ENCODE measurements around the gene VRK1.

Gene VRK1

DNA sequence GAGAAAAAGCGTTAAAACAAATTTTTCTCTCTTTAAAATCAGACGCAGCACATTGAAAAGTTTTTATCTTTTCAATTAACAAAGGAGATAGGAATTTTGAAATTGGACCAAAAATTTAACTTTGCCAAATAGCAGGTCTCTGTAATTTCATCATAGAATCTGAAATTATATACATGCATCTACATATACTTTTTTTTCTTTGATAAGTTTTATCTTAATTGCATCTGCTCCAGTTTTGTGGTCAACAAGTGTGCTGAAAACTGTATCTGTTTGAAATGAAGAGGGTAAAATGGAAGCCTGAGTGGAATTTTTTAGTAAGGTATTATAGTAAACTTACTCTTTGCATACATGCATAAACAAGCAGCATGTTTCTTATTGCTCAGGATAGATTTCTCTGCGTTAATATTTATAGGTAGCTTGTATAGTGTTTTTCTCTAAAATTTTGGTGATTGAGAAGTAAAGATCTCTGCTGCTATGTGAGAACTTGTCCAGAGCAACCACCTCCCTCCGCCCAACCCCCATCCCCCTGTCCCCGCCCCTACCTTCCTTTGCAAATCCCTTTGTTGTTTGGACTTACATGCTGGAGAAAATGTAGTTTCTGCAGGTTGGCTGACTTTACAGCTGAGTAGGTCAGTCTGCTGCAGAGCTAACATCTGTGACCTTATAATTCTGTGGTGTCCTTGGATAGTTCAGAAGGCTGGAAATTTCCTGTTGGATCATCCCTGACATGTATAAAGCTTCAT, 64.6 kb downstream of the VRK1 start:
- Histone ChIP-seq H4K20me1 (ENCODE audit: insufficient read depth, low read length) (no peaks in the 10 kb centered on the region), H3K36me3 (replicated peaks; ENCODE audit: insufficient read depth, low read length) (no peaks in the 10 kb centered on the region), H3K27ac (ENCODE audit: low read length) (no peak overlapping the region), H3K27me3 (replicated peaks; ENCODE audit: insufficient read depth, low read length) (no peaks in the 10 kb centered on the region), H3K4me3 (ENCODE audit: low read length) (no peak overlapping the region), H3K9me3 (replicated peaks; ENCODE audit: insufficient read depth, low read length) (no peaks in the 10 kb centered on the region), H3K9ac (ENCODE audit: low read length) (no peak overlapping the region), H3K4me2 (ENCODE audit: low read depth, low read length) (no peak overlapping the region), H3K4me1 (ENCODE audit: low read length) (no peaks in the 10 kb centered on the region), H3K9me2 (replicated peaks; ENCODE audit: insufficient read depth, low read length) (no peaks in the 10 kb centered on the region), H2AFZ (ENCODE audit: low read length) (no peak overlapping the region), H3K79me2 (ENCODE audit: low read length) (no peaks in the 10 kb centered on the region), H3F3A (ENCODE audit: insufficient read depth, low read length) (no peaks in the 10 kb centered on the region)
- no peak for DNase-seq
- TF ChIP-seq EZH2phosphoT487 (IDR thresholded peaks at IDR 0.05; ENCODE audit: low read length) = no peak
- TF ChIP-seq, protein P1, sequence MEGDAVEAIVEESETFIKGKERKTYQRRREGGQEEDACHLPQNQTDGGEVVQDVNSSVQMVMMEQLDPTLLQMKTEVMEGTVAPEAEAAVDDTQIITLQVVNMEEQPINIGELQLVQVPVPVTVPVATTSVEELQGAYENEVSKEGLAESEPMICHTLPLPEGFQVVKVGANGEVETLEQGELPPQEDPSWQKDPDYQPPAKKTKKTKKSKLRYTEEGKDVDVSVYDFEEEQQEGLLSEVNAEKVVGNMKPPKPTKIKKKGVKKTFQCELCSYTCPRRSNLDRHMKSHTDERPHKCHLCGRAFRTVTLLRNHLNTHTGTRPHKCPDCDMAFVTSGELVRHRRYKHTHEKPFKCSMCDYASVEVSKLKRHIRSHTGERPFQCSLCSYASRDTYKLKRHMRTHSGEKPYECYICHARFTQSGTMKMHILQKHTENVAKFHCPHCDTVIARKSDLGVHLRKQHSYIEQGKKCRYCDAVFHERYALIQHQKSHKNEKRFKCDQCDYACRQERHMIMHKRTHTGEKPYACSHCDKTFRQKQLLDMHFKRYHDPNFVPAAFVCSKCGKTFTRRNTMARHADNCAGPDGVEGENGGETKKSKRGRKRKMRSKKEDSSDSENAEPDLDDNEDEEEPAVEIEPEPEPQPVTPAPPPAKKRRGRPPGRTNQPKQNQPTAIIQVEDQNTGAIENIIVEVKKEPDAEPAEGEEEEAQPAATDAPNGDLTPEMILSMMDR (IDR thresholded peaks at IDR 0.05; ENCODE audit: low read length) = no peak

DNA sequence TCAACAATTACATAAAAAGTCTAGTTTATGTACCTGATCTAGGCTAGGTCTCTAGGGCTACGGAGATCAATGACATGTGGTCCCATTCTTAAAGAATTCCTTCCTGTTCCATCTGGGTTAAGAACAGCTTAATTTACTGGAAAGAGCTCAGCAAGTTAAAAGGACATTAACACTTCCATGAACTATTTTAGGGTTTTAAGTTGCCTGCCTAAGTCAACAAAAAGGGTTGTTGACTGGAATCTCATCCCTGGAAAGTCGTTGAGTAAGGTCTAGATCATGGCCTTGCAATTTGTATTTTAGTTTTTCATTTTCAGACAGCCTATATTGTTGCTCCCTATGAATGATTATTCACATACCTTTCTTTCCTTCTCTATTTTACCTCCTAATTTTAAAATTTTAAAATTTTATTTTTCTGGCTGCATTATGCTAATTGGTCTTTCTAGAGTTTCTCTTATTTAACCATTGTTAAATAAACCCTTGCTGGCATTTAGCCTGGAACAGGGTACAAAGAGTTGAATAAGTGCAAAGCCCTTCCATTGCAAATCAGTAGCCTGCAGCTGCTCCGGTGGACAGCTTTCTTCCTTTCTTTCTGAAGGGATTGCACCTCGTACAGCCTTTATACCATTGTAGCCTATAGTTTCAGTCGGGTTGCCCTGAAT, 66.3 kb downstream of the VRK1 start:
- no peak overlapping the region for H3K4me2 ChIP-seq (ENCODE audit: low read depth, low read length)
- H4K20me1 ChIP-seq (ENCODE audit: insufficient read depth, low read length) = no peaks in the 10 kb centered on the region
- no peaks in the 10 kb centered on the region for H3K79me2 ChIP-seq (ENCODE audit: low read length)
- H3K9ac ChIP-seq (ENCODE audit: low read length) = no peak overlapping the region
- H3K4me3 ChIP-seq (ENCODE audit: low read length) = no peak overlapping the region
- H3F3A ChIP-seq (ENCODE audit: insufficient read depth, low read length) = no peaks in the 10 kb centered on the region
- no peak overlapping the region for H3K27ac ChIP-seq (ENCODE audit: low read length)
- H3K27me3 ChIP-seq (replicated peaks; ENCODE audit: insufficient read depth, low read length) = no peaks in the 10 kb centered on the region
- H2AFZ ChIP-seq (ENCODE audit: low read length) = no peak overlapping the region
- no peaks in the 10 kb centered on the region for H3K9me3 ChIP-seq (replicated peaks; ENCODE audit: insufficient read depth, low read length)
- TF ChIP-seq EZH2phosphoT487 (IDR thresholded peaks at IDR 0.05; ENCODE audit: low read length) (no peak), EZH2 (optimal IDR thresholded peaks at IDR 0.05; ENCODE audit: low read depth, low read length) (no peak)
- TF ChIP-seq, protein P1 (IDR thresholded peaks at IDR 0.05; ENCODE audit: low read length) = no peak
- H3K4me1 ChIP-seq (ENCODE audit: low read length) = no peaks in the 10 kb centered on the region
- no peaks in the 10 kb centered on the region for H3K36me3 ChIP-seq (replicated peaks; ENCODE audit: insufficient read depth, low read length)
- no peak for DNase-seq
- H3K9me2 ChIP-seq (replicated peaks; ENCODE audit: insufficient read depth, low read length) = no peaks in the 10 kb centered on the region

DNA sequence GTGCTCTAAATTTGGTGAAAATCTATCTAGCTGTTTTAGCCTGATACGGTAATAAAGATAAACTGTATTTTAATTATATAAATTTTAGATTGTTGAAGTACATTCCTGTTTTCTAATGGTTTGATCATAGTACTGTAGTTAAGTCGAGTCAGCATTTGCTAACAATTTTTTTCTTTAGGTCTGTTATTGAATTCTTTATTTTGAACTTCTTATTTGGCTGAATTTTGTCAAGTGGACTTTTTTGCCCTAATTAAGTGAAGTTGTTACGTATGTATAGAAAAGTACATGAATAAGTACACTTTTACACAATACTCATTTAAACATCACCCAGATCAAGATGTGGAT, 66.8 kb downstream of the VRK1 start:
- Histone ChIP-seq H3K27ac (ENCODE audit: low read length) (no peak overlapping the region), H3K4me3 (ENCODE audit: low read length) (no peak overlapping the region), H2AFZ (ENCODE audit: low read length) (no peak overlapping the region), H3F3A (ENCODE audit: insufficient read depth, low read length) (no peaks in the 10 kb centered on the region), H3K79me2 (ENCODE audit: low read length) (no peaks in the 10 kb centered on the region), H3K27me3 (replicated peaks; ENCODE audit: insufficient read depth, low read length) (no peaks in the 10 kb centered on the region), H3K4me2 (ENCODE audit: low read depth, low read length) (no peak overlapping the region), H3K9me2 (replicated peaks; ENCODE audit: insufficient read depth, low read length) (no peaks in the 10 kb centered on the region), H3K36me3 (replicated peaks; ENCODE audit: insufficient read depth, low read length) (no peaks in the 10 kb centered on the region), H4K20me1 (ENCODE audit: insufficient read depth, low read length) (no peaks in the 10 kb centered on the region), H3K9me3 (replicated peaks; ENCODE audit: insufficient read depth, low read length) (no peaks in the 10 kb centered on the region), H3K9ac (ENCODE audit: low read length) (no peak overlapping the region), H3K4me1 (ENCODE audit: low read length) (no peaks in the 10 kb centered on the region)
- TF ChIP-seq, protein P1 (IDR thresholded peaks at IDR 0.05; ENCODE audit: low read length) = no peak
- no peak for TF ChIP-seq EZH2 (optimal IDR thresholded peaks at IDR 0.05; ENCODE audit: low read depth, low read length)
- TF ChIP-seq EZH2phosphoT487 (IDR thresholded peaks at IDR 0.05; ENCODE audit: low read length) = no peak
- no peak for DNase-seq
